Measurements from ENCODE around the gene SLC2A4RG.

Gene SLC2A4RG

GRCh38 chr20:63699466-63700198, 39.9 kb upstream of the SLC2A4RG start:
- no peak for DNase-seq

DNA sequence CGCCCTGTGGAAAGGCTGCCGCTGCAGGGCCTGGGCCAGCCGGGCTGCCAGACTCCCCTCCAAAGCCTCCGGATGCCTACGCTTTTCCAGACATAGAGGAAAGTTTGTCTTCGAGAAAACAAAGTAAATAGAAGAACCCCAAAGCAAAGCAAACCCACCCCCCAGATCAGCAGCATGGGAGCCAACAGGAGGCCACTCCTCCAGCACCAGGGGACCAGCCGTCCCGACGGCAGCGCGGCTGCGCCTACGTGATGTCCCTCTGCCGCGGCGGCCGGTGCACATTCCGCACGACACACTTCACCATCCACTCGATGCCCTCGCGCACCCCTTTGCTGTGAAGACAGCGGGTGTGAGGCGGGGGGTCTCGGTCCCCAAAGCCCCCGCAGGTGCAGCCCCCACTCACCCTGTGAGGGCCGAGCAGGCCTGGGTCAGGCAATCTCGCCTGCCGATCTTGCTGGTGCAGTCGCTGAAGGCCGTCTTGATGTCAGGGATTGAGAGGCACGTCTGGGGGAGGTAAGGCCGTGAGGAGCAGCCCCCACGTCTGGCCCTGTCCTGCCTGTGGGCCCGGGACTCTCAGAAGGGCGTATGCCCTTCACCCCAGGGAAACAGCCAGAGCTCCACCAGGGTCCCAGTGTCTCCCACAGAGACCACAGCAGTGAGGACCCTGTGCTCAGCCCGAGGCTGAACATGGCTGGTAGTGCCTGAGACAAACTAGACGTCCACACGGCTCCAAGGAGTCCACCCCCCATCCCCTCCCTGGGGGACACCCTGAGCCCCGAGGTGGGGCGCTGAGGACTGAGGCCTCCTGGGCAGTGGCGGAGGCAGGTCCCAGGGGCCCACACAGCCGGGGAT, 39.2 kb upstream of the SLC2A4RG start:
- DNase-seq, result no peak

- DNase-seq, result no peak
Measured at GRCh38 chr20:63701051-63701328, 38.6 kb upstream of the SLC2A4RG start.

GRCh38 chr20:63701329-63702035, 38.1 kb upstream of the SLC2A4RG start:
- no peak for DNase-seq

GRCh38 chr20:63702036-63702665, 37.4 kb upstream of the SLC2A4RG start:
- no peak for DNase-seq

DNA sequence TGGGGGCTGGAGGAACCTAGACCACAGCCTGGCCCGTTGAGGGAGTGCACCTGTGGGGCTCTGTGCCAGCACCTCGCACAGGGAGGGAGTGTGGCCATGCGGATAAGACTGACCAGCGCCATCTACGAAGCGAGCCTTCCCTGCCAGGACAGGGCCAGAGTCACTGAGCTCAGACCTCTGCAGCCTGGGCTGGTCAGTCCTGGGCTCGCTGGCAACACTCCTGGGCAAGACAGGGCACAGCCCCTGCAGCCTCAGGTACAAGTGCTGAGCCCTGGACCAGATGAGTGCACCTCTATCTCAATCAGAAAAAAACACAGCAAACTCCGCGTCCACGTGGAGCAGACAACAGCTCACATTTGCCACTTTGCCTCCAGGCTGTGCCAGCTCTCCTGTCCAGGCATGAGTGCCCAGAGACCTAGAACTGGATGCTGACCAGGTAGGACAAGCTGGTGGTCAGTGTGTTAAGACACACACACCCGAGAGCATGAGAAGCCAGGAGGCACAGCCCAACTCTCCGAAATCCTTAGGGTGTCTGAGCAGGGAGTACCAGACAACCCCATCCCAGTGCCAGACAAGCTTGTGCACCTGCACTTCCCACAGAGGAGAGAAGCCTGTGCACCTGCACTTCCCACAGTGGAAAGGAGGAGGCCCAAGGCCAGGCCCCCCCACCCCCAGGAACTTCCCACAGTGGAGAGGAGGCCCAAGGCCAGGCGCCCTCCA, 36.7 kb upstream of the SLC2A4RG start:
- no peak for DNase-seq

GRCh38 chr20:63703471-63703975, 36.1 kb upstream of the SLC2A4RG start:
- no peak for DNase-seq

DNA sequence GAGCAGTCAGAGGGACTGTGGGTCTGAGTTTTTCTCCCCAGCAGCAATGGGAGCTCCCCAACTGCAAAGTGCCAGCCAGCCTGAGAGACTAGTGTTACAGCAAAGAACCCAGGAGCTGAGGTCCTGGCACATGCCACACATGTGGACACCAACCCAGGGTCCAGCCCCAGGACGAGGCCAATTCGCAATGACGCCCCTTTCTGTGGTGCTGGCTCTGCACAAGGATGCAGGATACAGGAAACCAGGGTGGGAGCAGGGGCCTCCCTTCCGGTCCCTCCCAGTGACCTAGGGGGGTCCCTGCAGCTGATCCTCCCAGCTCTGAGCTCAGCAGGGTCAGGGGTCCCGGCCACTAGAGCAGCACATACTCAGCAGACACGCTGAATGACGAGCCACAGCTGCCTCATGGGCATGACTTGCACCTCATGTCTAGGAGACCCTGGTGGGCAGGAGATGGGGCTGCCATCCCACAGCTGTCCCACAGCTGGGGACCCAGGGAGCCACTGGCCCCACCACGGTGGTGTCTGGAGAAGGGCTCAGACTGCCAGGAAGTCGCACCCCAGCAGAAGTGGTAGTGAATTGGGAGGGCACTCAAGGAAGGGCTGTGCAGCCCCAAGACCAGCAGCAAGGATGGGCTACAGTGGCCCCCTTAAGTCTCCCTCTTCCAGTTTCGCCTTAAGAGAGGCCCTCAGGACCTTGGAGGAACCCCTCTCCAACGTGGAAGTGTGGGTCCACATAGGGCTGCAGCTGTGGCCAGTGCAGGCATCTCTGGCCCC, 35.4 kb upstream of the SLC2A4RG start:
- DNase-seq, result no peak

DNA sequence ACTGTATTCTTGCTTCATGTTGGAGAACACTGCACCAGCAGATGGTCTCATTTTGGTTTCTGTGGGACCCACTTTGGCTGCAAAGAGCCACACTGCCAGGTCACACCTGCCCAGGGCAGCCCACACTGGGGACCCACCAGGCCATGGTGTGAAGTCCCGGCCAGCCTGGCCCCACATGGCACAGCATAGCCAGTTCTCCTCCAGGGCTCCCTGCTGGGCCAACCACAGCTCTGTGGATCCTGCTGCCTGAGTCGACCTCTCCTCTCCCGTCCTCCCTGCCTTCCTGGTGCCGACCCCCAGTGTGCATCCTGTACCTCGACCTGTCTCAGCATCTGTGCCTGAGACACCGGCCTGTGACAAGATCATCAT, 34.8 kb upstream of the SLC2A4RG start:
- DNase-seq, result no peak

- no peak for DNase-seq
Measured at GRCh38 chr20:63705232-63706026, 34.1 kb upstream of the SLC2A4RG start.

DNA sequence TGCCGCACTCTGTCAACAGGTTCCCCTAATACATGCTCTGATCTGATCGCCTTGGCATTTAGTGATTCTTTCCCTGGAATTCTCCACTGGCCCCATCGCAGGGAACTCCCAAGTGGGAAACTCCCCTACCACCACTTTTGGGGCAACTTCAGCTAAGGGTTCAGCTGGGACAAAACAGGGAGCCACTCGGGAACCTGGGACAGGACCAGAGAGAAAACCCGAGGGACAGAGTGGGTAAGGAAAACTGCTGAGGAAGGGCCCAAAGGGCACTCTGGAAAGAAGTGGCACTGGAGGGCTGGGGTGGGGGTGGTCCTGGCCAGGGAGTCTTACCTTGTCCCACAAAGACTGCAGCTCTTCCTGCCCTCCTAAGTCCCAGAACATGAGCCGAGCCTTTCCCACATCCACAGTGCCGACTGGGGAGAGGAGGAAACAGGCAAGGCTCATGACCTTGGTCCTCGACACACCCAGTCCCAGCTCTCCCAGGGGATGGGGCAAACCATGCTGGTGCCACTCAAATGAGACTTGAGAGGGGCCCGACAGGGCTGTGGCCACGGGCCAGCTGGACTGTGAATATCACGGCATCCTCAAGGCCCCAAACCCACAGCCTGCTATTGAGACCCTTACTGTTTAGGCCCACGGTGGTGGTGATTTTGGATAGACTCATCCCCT, 33.4 kb upstream of the SLC2A4RG start:
- no peak for DNase-seq

- DNase-seq, result no peak
Measured at GRCh38 chr20:63706852-63707557, 32.6 kb upstream of the SLC2A4RG start.

DNA sequence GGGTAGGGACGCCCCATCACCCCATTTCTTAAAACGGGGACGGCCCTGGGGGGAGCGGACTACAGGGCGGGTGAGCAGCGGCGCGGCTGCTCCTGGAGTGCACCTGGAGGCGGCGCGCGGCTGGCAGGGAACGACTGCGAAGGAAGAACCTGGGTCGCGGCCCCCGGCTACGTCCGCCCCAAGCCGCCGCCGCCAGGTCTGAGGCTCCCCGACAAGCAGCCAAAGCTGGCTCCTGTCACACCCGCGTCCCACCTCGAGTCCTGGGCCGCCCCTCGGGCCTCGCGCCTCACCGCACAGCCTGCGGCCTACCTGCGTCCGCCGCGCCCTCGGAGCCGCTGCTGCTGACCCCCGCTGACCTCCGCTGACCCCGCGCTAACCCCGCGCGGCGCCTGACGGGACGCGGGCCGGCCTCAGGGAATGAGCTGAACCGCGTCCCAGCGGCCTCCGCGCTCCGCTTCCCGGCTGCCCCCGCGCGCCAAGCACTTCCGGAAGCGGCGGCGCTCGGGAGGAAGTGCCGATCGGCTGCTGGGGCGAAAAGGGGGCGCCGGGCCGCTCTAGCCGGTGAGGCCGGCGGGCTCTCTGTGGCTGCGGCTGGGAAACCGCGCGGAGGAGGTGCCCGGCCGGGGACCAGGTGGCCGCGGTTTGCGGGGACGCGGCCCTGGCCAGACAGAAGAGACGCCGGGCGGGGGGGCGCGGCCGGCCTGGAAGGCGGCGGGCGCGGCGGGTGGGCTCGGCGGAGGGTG, 31.8 kb upstream of the SLC2A4RG start, which contains the start of the genes ARFRP1 and ZGPAT:
ARFRP1 (minus strand) TSS at position 419 of the 743 bp plus-strand sequence. CDS start 885 bp downstream, outside the sequence.
ZGPAT (plus strand) TSS at position 482 of the 743 bp plus-strand sequence. CDS start 542 bp downstream, outside the sequence.
- peak; percentile 71 for DNase-seq

- no peak for DNase-seq
Measured at GRCh38 chr20:63708301-63709148, 31.1 kb upstream of the SLC2A4RG start.

DNA sequence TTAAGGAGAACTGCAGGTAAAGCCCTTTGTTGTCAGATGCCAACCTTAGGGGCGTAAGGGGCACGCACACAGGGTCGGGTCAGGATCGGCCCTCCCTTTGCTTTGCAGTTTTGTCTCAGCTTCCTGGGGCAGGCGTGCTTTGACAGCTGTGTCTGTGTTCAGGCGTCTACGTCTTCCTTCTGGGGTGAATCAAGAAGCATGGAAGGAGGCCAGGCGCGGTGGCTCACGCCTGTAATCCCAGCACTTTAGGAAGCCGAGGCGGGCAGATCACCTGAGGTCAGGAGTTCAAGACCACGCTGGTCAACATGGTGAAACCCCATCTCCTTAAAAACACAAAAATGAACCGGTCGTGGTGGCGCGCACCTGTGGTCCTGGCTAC, 30.4 kb upstream of the SLC2A4RG start:
- no peak for DNase-seq

GRCh38 chr20:63711085-63711645, 28.4 kb upstream of the SLC2A4RG start:
- DNase-seq, result no peak

DNA sequence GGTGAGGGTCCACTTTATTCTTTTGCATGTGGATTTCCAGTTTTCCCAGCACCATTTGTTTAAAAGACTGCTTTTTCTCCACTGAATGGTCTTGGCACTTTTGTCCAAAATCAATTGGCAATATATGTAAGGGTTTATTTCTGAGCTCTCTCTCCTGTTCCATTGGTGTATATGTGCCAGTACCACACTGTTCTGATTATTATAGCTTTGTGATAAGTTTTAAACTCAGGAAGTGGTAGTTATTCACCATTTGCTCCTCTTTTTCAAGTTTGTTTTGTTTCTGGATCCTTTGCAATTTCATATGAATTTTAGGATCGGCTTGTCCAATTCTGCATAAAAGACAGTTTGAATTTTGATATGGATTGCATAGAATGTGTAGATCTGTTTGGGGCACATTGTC, 27.4 kb upstream of the SLC2A4RG start:
- DNase-seq, result no peak

All from fibroblast of upper back skin (primary cell).